Activated T-helper 1 cell treated with anti-CD3 and anti-CD28 coated beads, Interleukin-12 subunit alpha, Interleukin-12 subunit beta, Interleukin-2, Interleukin-4 antibody, amounts not matched to agents 30 ng/mL and 10 ng/mL and 1 ng/mL, durations not matched to agents 14 hours and 24 hours and 36 hours (primary cell): ENCODE data around the gene UROC1. TPM values are rescaled to one million over a fixed set of nuclear protein-coding genes. Genes with fewer than 3 reads are reported as not detected.

Source experiments
- DNase-seq: peaks from one replicate; pipeline ENCODE4 v3.0.0; 2021; ENCODE audit warnings: low spot score
- H3K27ac Mint-ChIP-seq: one replicate; pipeline ENCODE4 v1.8.0; 2021; ENCODE audit warnings: mild to moderate bottlenecking, mixed read lengths
- H3K27me3 Mint-ChIP-seq: one replicate; pipeline ENCODE4 v1.8.0; 2022; ENCODE audit warnings: mild to moderate bottlenecking, moderate library complexity, mixed read lengths; ENCODE audit not compliant: insufficient read depth
- H3K36me3 Mint-ChIP-seq: one replicate; pipeline ENCODE4 v1.8.0; 2021; ENCODE audit warnings: low read depth, mixed read lengths
- H3K4me1 Mint-ChIP-seq: one replicate; pipeline ENCODE4 v1.8.0; 2021; ENCODE audit warnings: low read depth, mixed read lengths
- H3K4me3 Mint-ChIP-seq: one replicate; pipeline ENCODE4 v1.8.0; 2021; ENCODE audit warnings: mild to moderate bottlenecking, moderate library complexity, mixed read lengths
- H3K9me3 Mint-ChIP-seq: one replicate; pipeline ENCODE4 v1.8.0; 2021; ENCODE audit warnings: mixed read lengths
- intact Hi-C: fragments of 100-400 bp; cut with micrococcal nuclease; formaldehyde crosslinking; loops from one replicate; pipeline ENCODE4 v1.15.1; 2024
- total RNA-seq: library from RNA; stranded (reverse); gene quantifications from 2 replicates; pipeline ENCODE4 v1.2.3, GENCODE V29; 2022

The UROC1 gene
- total RNA-seq, 1 donor from 2014 or later: not detected

GRCh38 chr3:126498929-126499328 is 18.6 kb downstream of the UROC1 start:
- H3K4me1 Mint-ChIP-seq: peaks cover 7% of the 10 kb centered on the region
- H3K4me3 Mint-ChIP-seq: no peak overlapping the region
- no peak for DNase-seq
- no peaks in the 10 kb centered on the region for H3K27me3 Mint-ChIP-seq
- H3K9me3 Mint-ChIP-seq: no peaks in the 10 kb centered on the region
- intact Hi-C loops: no loop called here
- no peaks in the 10 kb centered on the region for H3K36me3 Mint-ChIP-seq
- H3K27ac Mint-ChIP-seq: no peak overlapping the region

DNA sequence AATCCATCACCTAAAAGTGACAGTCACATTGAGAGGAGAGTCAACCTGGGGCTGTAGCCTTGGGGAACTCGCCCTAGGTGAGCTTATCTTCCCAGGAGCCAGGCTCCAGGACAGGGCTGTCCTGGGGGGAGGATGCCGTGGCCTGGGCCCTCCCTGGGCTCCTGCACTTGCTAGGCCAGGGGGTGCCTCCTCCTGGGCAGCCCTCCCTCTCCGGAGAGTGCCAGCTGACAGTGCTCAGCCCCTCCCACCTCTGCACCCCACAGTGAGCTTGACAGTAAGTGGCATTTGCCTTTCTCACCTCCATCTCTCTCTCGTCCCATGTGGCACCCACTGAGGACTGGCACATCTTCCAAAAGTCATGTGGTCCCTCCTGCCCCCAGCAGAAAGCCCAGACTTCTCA is 19.1 kb downstream of the UROC1 start:
- Mint-ChIP-seq H3K9me3 (no peaks in the 10 kb centered on the region), H3K27me3 (no peaks in the 10 kb centered on the region), H3K4me3 (no peak overlapping the region), H3K27ac (no peak overlapping the region), H3K36me3 (no peaks in the 10 kb centered on the region), H3K4me1 (peaks cover 7% of the 10 kb centered on the region)
- intact Hi-C loops: no loop called here
- no peak for DNase-seq

DNA sequence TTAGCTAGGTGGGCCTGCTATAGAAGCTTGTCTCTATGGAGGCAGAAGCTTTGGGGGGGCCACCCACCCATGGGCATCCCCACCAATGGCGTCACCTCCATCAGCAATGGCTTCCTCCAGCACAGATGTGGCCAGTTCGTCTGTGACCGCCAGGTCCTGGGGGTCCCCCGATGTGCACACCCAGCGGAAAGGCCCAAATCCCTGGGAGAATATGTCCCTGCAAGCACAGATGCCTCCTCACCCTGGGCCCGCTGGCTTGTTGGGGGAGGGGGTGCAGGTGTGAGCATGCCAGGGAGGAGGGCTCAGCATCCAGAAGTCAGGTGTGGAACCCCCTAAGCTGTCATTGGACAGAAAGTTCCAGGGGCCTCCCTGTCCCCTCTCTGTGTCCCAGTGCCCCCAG is 19.6 kb downstream of the UROC1 start:
- intact Hi-C loops: no loop called here
- H3K4me1 Mint-ChIP-seq: peaks cover 7% of the 10 kb centered on the region
- no peak for DNase-seq
- H3K27me3 Mint-ChIP-seq: no peaks in the 10 kb centered on the region
- H3K36me3 Mint-ChIP-seq: no peaks in the 10 kb centered on the region
- no peak overlapping the region for H3K27ac Mint-ChIP-seq
- H3K4me3 Mint-ChIP-seq: no peak overlapping the region
- H3K9me3 Mint-ChIP-seq: no peaks in the 10 kb centered on the region

- peaks cover 7% of the 10 kb centered on the region for H3K4me1 Mint-ChIP-seq
- no peaks in the 10 kb centered on the region for H3K9me3 Mint-ChIP-seq
- H3K36me3 Mint-ChIP-seq: no peaks in the 10 kb centered on the region
- no peak overlapping the region for H3K4me3 Mint-ChIP-seq
- H3K27me3 Mint-ChIP-seq: no peaks in the 10 kb centered on the region
- H3K27ac Mint-ChIP-seq: peak overlapping the region; percentile 74
- DNase-seq: no peak
- intact Hi-C loops: no loop called here
Measured at GRCh38 chr3:126496894-126497850, 20.4 kb downstream of the UROC1 start.

- intact Hi-C loops: no loop called here
- peaks cover 7% of the 10 kb centered on the region for H3K4me1 Mint-ChIP-seq
- no peaks in the 10 kb centered on the region for H3K9me3 Mint-ChIP-seq
- H3K4me3 Mint-ChIP-seq: no peak overlapping the region
- no peaks in the 10 kb centered on the region for H3K36me3 Mint-ChIP-seq
- no peak for DNase-seq
- H3K27ac Mint-ChIP-seq: no peak overlapping the region
- no peaks in the 10 kb centered on the region for H3K27me3 Mint-ChIP-seq
Measured at GRCh38 chr3:126495786-126496185, 21.8 kb downstream of the UROC1 start.

- Mint-ChIP-seq H3K4me1 (peaks cover 7% of the 10 kb centered on the region), H3K27me3 (no peaks in the 10 kb centered on the region), H3K27ac (no peak overlapping the region), H3K36me3 (no peaks in the 10 kb centered on the region), H3K4me3 (no peak overlapping the region), H3K9me3 (no peaks in the 10 kb centered on the region)
- intact Hi-C loops: no loop called here
- no peak for DNase-seq
Measured at GRCh38 chr3:126494970-126495230, 22.7 kb downstream of the UROC1 start.

DNA sequence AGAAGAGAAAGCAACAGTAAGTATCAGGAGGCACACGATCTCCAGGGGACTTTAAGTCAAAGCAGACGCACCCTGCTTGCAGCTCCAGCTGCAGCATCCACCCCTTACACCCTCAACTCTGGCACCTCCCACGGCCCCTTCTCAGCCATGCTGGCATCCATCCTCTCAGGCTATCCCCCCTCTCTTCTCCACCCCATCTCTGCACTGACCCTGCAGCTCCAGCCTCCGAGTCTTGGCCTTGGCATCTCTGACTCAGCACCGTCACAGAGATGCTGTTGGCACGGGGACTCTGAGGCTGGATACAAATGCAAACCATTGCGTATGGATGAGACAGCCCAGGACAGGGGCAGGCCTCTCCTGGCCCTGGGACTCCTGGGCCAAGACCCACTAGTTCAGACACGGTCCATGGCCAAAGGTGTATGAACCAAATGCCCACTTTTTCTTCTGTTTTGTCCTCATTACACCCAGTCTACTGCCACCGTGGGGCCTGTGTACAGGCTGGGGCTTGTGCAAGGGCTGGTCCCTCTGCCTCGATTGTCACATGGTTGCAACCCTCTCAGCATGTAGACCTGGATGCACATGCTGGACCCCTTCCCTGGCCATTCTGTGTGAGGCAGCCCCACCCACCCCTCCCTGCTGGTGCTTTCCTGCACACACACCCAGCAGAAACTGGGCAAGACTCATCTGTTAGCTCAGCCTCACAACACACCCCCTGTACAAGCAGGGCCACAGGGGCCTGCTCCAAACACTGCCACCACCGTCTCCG is 23.2 kb downstream of the UROC1 start:
- DNase-seq: no peak
- no peaks in the 10 kb centered on the region for H3K9me3 Mint-ChIP-seq
- no peaks in the 10 kb centered on the region for H3K27me3 Mint-ChIP-seq
- no peak overlapping the region for H3K4me3 Mint-ChIP-seq
- no peaks in the 10 kb centered on the region for H3K36me3 Mint-ChIP-seq
- intact Hi-C loops: no loop called here
- H3K27ac Mint-ChIP-seq: no peak overlapping the region
- H3K4me1 Mint-ChIP-seq: peaks cover 7% of the 10 kb centered on the region

- H3K4me1 Mint-ChIP-seq: peaks cover 7% of the 10 kb centered on the region
- intact Hi-C loops: no loop called here
- no peak overlapping the region for H3K27ac Mint-ChIP-seq
- H3K36me3 Mint-ChIP-seq: no peaks in the 10 kb centered on the region
- H3K27me3 Mint-ChIP-seq: no peaks in the 10 kb centered on the region
- DNase-seq: no peak
- H3K9me3 Mint-ChIP-seq: no peaks in the 10 kb centered on the region
- no peak overlapping the region for H3K4me3 Mint-ChIP-seq
Measured at GRCh38 chr3:126493739-126494138, 23.8 kb downstream of the UROC1 start.

DNA sequence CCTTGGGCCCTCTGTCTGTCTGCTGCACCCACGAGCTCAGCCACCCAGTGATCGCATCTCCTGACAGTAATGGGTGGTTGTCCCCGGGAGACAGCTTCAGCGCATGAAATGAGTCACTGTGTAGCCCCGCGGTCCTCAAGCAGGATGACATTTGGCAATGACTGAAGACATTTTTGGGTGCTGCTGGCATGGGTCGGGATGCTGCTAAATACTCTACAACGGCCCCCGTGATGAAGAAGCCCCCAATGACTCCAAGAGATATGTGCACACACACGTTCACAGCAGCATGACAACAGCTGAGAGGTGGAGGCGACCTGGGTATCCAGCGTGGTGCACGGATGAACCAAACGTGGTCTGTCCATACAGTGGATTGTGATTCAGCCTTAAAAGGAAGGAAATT is 24.5 kb downstream of the UROC1 start:
- intact Hi-C loops: no loop called here
- Mint-ChIP-seq H3K36me3 (no peaks in the 10 kb centered on the region), H3K4me3 (no peak overlapping the region), H3K9me3 (no peaks in the 10 kb centered on the region), H3K27ac (no peak overlapping the region), H3K27me3 (no peaks in the 10 kb centered on the region), H3K4me1 (peaks cover 7% of the 10 kb centered on the region)
- DNase-seq: no peak

DNA sequence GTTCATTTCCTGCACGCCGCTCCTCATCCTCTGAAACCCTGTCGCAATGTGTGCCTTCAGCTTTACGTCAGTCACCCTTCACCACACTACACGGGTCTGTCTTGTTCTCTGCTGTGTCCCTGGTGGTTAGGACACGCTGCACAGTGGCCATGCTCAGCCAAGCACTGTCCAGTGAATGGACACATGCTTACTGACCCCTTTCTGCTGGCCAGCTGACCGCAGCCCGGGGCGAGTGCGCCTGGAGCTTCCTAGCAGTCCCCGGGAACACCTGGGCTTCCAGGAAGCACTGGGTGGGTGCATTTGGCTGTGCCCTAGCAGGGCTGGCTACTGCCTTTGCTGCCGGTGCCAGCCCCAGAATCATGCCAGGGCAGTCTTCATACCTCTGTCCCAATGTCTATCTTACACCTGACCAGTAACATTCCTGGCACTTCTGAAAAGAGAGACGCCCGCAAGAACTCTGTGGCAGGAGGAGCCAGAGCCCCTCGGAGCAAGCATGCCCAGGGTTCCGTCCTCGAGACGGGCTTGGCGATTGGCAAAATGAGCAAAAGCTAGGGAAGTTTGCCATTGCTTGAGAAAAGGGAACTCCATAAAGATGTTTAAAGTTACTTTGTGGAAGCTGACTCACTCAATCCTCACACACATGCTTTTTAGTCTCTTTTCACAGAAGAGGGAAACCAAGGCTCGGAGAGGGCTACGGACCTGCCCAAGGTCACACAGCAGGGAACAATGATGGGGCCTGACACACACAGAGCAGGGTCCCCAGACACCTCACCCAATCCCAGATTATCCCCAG is 26.2 kb downstream of the UROC1 start:
- H3K9me3 Mint-ChIP-seq: no peaks in the 10 kb centered on the region
- H3K36me3 Mint-ChIP-seq: no peaks in the 10 kb centered on the region
- no peak for DNase-seq
- no peaks in the 10 kb centered on the region for H3K27me3 Mint-ChIP-seq
- no peak overlapping the region for H3K4me3 Mint-ChIP-seq
- H3K4me1 Mint-ChIP-seq: peaks cover 9% of the 10 kb centered on the region
- H3K27ac Mint-ChIP-seq: no peak overlapping the region
- intact Hi-C loops: no loop called here

DNA sequence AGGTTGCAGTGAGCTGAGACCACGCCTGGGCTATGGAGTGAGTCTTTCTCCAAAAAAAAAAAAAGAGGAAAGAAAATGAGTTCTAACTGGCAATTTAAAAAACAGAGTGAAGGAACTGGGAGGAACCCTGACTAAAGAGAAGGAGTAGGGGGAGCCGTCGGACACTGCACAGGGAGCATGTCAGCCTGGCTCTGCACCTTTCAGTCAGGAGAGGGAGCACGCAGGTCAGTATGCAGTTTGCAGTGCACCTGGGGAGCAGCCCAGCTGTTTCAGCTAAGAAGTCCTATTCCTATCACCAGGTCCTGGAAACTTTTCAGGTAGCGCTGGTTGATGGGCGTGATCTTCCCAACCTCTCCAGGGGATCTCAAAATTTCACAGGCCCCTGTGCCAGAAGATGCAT is 27.0 kb downstream of the UROC1 start:
- intact Hi-C loops: no loop called here
- Mint-ChIP-seq H3K9me3 (no peaks in the 10 kb centered on the region), H3K27ac (no peak overlapping the region), H3K36me3 (no peaks in the 10 kb centered on the region), H3K4me3 (no peak overlapping the region), H3K27me3 (no peaks in the 10 kb centered on the region), H3K4me1 (peaks cover 11% of the 10 kb centered on the region)
- no peak for DNase-seq

GRCh38 chr3:126488886-126489569 is 28.5 kb downstream of the UROC1 start:
- H3K27me3 Mint-ChIP-seq: no peaks in the 10 kb centered on the region
- H3K9me3 Mint-ChIP-seq: no peaks in the 10 kb centered on the region
- no peaks in the 10 kb centered on the region for H3K36me3 Mint-ChIP-seq
- H3K4me1 Mint-ChIP-seq: peaks cover 11% of the 10 kb centered on the region
- no peak for DNase-seq
- H3K4me3 Mint-ChIP-seq: no peak overlapping the region
- intact Hi-C loops: no loop called here
- H3K27ac Mint-ChIP-seq: no peak overlapping the region
